K562 (cell line): Measurements from ENCODE around the gene GPR183. TPM values are rescaled to one million over a fixed set of nuclear protein-coding genes. Genes with fewer than 3 reads are reported as not detected.

Experiments used
- ATAC-seq: fragments of 200-7000 bp; cut with Tn5 transposase; 3 replicates; pipeline ENCODE4 v1.9.1; 2020; ENCODE audit warnings: moderate library complexity
- BruUV-seq: library from RNA; stranded (reverse); fragments of 400-500 nt; replicated peaks from 2 replicates; lab custom pipeline; 2021; lab: Mats Ljungman, UMichigan
- CTCF ChIA-PET: fragments of 300-600 bp; formaldehyde crosslinking; extraction: SDS; loops from one replicate; lab custom pipeline; 2021; ENCODE audit warnings: low intra/inter-chr PET ratio; lab: Yijun Ruan, JAX
- POLR2A ChIA-PET: fragments of 300-600, 350-650 bp; sonication (Branson Sonifier 250); formaldehyde crosslinking; extraction: SDS; loops from one replicate; lab custom pipeline; 2021; ENCODE audit warnings: antibody characterized with exemption, inconsistent platforms; lab: Yijun Ruan, JAX
- DNase-seq, 4 experiments: peaks; one replicate each; pipeline versions ENCODE4 v3.0.0 to v3.0.0-alpha.2; 2011 to 2018; ENCODE audit warnings: low spot score in 3 of 4, mixed read lengths in 3 of 4; ENCODE audit errors: extremely low read depth in 1 of 4
- FAIRE-seq: peaks from 2 replicates; lab custom pipeline; 2011; peaks lifted over from hg19 to GRCh38; lab: Jason Lieb, UNC
- H2AFZ ChIP-seq: 2 replicates; pipeline ENCODE4 v1.6.0; 2011; ENCODE audit warnings: low read depth, low read length, control low read depth, inconsistent platforms
- H3K27ac ChIP-seq: fragments of 200-600 bp; 3 replicates; pipeline ENCODE4 v1.8.0; 2011; ENCODE audit warnings: low read depth, mild to moderate bottlenecking, control low read depth, inconsistent platforms, low read length, moderate library complexity, mixed read lengths; ENCODE audit errors: extremely low read depth
- H3K27me3 ChIP-seq, 2 experiments: fragments of 300-600 bp in 1 of 2; 2 replicates in 1 of 2; 3 replicates in 1 of 2; pipeline versions ENCODE4 v1.6.0 to v1.8.0; 2011; ENCODE audit warnings: inconsistent platforms in 2 of 2, low read length in 2 of 2, mild to moderate bottlenecking in 1 of 2, mixed read lengths in 1 of 2, moderate library complexity in 1 of 2; ENCODE audit not compliant: control insufficient read depth in 2 of 2, insufficient read depth in 2 of 2
- H3K36me3 ChIP-seq: fragments of 300-600 bp; 3 replicates; pipeline ENCODE4 v1.8.0; 2011; ENCODE audit warnings: mild to moderate bottlenecking, low read length, inconsistent platforms; ENCODE audit not compliant: control insufficient read depth, insufficient read depth
- H3K4me1 ChIP-seq, 2 experiments: fragments of 200-600 bp in 1 of 2; replicated peaks in 1 of 2; 2 replicates in 1 of 2; 3 replicates in 1 of 2; pipeline versions ENCODE4 v1.5.1 to v1.8.0; 2011; ENCODE audit warnings: inconsistent platforms in 2 of 2, low read length in 2 of 2, mild to moderate bottlenecking in 1 of 2, mixed read lengths in 1 of 2, moderate library complexity in 1 of 2; ENCODE audit not compliant: control insufficient read depth in 2 of 2, insufficient read depth in 2 of 2
- H3K4me2 ChIP-seq: 2 replicates; pipeline ENCODE4 v1.6.1; 2011; ENCODE audit warnings: low read length, control low read depth, inconsistent platforms, mixed read lengths; ENCODE audit not compliant: insufficient read depth
- H3K4me3 ChIP-seq: fragments of 200-600 bp; sonication (generic), shearing (Covaris generic); 2 replicates; pipeline ENCODE4 v1.5.1; 2016; ENCODE audit warnings: control low read depth, inconsistent platforms
- H3K79me2 ChIP-seq: fragments of 200-600 bp; 3 replicates; pipeline ENCODE4 v1.8.0; 2011; ENCODE audit warnings: low read length, inconsistent platforms; ENCODE audit not compliant: control insufficient read depth, insufficient read depth
- H3K9ac ChIP-seq, 2 experiments: 2 replicates each; pipeline versions ENCODE4 v1.6.0 to v1.6.1; 2011; ENCODE audit warnings: low read depth in 2 of 2, low read length in 2 of 2, control low read depth in 1 of 2, inconsistent platforms in 1 of 2, mild to moderate bottlenecking in 1 of 2, mixed read lengths in 1 of 2; ENCODE audit not compliant: insufficient read depth in 1 of 2
- H3K9me1 ChIP-seq: one replicate; pipeline ENCODE4 v1.6.0; 2011; ENCODE audit warnings: inconsistent platforms, mild to moderate bottlenecking, low read length, moderate library complexity; ENCODE audit not compliant: control insufficient read depth, insufficient read depth
- H3K9me3 ChIP-seq: replicated peaks from 2 replicates; pipeline ENCODE4 v1.5.1; 2011; ENCODE audit warnings: low read depth, low read length, inconsistent platforms; ENCODE audit not compliant: control insufficient read depth, insufficient read depth
- H4K20me1 ChIP-seq: replicated peaks from 2 replicates; pipeline ENCODE4 v1.6.1; 2011; ENCODE audit warnings: low read length, inconsistent platforms, mixed read lengths; ENCODE audit not compliant: control insufficient read depth, insufficient read depth
- ZBED1 ChIP-seq: IDR thresholded peaks from 2 replicates; pipeline ENCODE4 v1.6.1; 2014
- WGBS: fragments of 100-300 bp; shearing (Covaris generic); methylation state at CpG from one replicate; pipeline ENCODE4 v1.1.6; 2016; ENCODE audit warnings: low coverage, mixed read lengths; ENCODE audit not compliant: insufficient coverage; ENCODE audit errors: missing lambda C conversion rate; 5-methylcytosine and 5-hydroxymethylcytosine counted together
- in situ Hi-C: fragments of 300-500 bp; cut with MboI; formaldehyde crosslinking; loops from 4 replicates; pipeline ENCODE4 v1.15.0; 2018; ENCODE audit warnings: inconsistent platforms, mixed read lengths
- intact Hi-C: fragments of 100-400 bp; cut with micrococcal nuclease; formaldehyde crosslinking; loops from 2 replicates; pipeline ENCODE4 v1.14.2; 2022
- polyA plus RNA-seq, 8 experiments: library from polyadenylated mRNA; depleted of rRNA in 4 of 8; stranded (reverse) in 5 of 8; unstranded in 3 of 8; fragments of >200 nt; fragmentation: Nextera tagmentation in 2 of 8; fragmentation: Illumina TruSeq in 1 of 8; extraction: Ambion mirVana in 2 of 8; extraction: Trizol in 1 of 8; gene quantifications; 2 replicates each; pipeline versions ENCODE4 v1.2.1 to v1.2.3, GENCODE V29; 2011 to 2014; ENCODE audit warnings: inconsistent platforms in 1 of 8, missing spikeins in 1 of 8
- total RNA-seq, 7 experiments: library from RNA; depleted of rRNA in 6 of 7; stranded (reverse); fragments of >200 nt in 6 of 7; fragmentation: Illumina TruSeq in 2 of 7; extraction: Trizol in 2 of 7; gene quantifications; 2 replicates each; pipeline versions ENCODE4 v1.2.1 to v1.2.3, GENCODE V29; 2011 to 2021; ENCODE audit warnings: low replicate concordance in 1 of 7
- TF ChIP-seq, protein P1 (sequence below): fragments of 450-650 bp; IDR thresholded peaks from 2 replicates; pipeline ENCODE4 v1.6.1; 2017; ENCODE audit warnings: mild to moderate bottlenecking, moderate library complexity

Gene GPR183
- total and polyA plus RNA-seq, 9 of the 15 experiments (the other 6 are each of a cell fraction or from before 2014, with no cell fraction given): 1.3 to 10.2 (median 3.7) TPM

DNA sequence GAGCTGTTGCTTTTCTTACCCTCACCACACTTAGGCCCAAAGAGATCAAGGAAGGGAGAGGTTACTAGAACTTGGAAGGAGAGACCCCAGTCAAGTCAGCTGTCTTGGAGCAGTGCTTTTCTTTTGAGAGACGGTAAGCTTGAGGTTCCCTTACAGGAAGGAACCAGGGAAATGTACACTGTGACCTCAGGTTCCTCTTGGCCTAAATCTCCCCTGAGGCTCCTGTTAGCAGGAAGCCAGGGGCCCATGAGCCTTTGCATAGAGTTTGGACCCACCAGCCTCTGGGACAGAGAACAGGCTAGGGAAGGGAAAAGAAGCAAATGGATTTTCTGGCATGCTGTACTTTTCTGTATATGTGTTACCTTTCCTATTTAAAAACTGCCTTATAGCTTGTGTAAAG is 43.1 kb downstream of the GPR183 start:
- FAIRE-seq (no peak), DNase-seq (no peak), ATAC-seq (no peak)
- no peak overlapping the region for H3K4me3 ChIP-seq
- TF ChIP-seq, protein P1, sequence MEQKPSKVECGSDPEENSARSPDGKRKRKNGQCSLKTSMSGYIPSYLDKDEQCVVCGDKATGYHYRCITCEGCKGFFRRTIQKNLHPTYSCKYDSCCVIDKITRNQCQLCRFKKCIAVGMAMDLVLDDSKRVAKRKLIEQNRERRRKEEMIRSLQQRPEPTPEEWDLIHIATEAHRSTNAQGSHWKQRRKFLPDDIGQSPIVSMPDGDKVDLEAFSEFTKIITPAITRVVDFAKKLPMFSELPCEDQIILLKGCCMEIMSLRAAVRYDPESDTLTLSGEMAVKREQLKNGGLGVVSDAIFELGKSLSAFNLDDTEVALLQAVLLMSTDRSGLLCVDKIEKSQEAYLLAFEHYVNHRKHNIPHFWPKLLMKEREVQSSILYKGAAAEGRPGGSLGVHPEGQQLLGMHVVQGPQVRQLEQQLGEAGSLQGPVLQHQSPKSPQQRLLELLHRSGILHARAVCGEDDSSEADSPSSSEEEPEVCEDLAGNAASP: no peak
- TF ChIP-seq ZBED1: no peak
- H3K9ac ChIP-seq: no peak overlapping the region
- no peaks in the 10 kb centered on the region for H3K9me1 ChIP-seq
- H3K27me3 ChIP-seq: no peaks in the 10 kb centered on the region
- in situ Hi-C loops (no loop called here), intact Hi-C loops (loop anchor here (10.0 kb wide), 2 partner anchors 419 to 589 kb away; no protein-coding TSS in a partner anchor)
- BruUV-seq: no TSS peak
- no peak overlapping the region for H3K27ac ChIP-seq
- H3K9me3 ChIP-seq: no peaks in the 10 kb centered on the region
- no peak overlapping the region for H2AFZ ChIP-seq
- no peak overlapping the region for H3K4me2 ChIP-seq
- H4K20me1 ChIP-seq: no peaks in the 10 kb centered on the region
- peaks cover 29% of the 10 kb centered on the region; the same call in 2 of the 3 replicates for H3K36me3 ChIP-seq
- WGBS: 0% methylated on average over 1 of the region's 1 CpG
- POLR2A ChIA-PET: interaction anchor here (1.6 kb wide), 1 partner anchor 9 kb away, joined by 5 read pairs; no protein-coding TSS in a partner anchor
- H3K4me1 ChIP-seq: peaks cover 4 to 24% of the 10 kb centered on the region in 2 experiments; a peak in 3 of 5 replicates
- CTCF ChIA-PET: interaction anchor here (0.6 kb wide), 1 partner anchor 46 kb away, joined by 3 read pairs; no protein-coding TSS in a partner anchor
- peaks cover 14% of the 10 kb centered on the region; the same call in 1 of the 3 replicates for H3K79me2 ChIP-seq
